HG03439 (cell line): Measurements from ENCODE around the gene ERCC6.

Experiments
- ATAC-seq: cut with Tn5 transposase; IDR thresholded peaks from one replicate; pipeline ENCODE4 v1.9.1; 2021; ENCODE audit warnings: mild to moderate bottlenecking, moderate library complexity; ENCODE audit not compliant: unreplicated experiment

Gene ERCC6

DNA sequence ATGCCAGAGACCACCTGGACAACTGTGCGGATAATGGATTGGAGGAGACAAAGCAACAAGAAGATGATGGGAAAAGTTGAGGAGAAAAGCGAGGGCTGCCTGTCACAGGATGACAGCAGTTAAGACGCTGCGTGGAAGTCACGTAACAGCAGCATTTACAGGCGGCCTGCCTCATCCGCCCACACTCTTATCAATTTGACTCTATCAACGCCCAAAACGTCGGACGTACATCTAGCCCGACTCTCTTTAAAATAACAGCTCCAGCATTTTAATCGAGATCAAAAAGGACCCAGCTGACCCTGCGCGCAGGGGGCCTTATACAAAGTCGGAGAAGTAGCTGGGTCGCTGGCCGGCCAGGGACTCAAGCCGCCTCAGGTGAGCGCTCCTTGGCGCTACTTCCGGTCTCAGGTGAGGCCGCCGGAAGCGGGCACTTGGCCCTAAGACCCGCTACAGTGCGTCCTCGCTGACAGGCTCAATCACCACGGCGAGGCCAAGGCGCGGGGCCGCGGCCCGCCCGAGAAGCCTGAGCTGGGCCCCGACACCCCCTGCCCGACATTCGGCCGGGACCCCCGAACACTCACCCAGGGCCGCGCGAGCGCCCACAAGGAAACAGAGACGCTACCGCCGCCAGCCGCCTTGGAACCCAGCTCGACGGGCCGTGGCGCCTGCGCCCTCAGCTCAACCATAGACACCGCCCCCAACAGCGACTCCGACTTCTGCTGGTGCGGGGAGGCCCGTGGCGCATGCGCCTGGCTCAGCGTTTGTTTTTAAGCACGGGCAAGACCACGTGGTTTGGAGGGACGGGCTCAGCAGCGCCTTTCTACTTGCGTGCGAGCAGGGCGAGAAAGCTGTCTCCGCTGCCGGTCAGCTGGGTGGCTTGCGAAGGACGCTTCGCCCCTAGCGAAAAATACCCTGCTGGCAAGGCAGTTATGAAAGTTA is at the start of gene ERCC6:
TSS of gene ERCC6 (minus strand) at position 741 of the 939 bp plus-strand sequence.
- peak; percentile 88 for ATAC-seq

DNA sequence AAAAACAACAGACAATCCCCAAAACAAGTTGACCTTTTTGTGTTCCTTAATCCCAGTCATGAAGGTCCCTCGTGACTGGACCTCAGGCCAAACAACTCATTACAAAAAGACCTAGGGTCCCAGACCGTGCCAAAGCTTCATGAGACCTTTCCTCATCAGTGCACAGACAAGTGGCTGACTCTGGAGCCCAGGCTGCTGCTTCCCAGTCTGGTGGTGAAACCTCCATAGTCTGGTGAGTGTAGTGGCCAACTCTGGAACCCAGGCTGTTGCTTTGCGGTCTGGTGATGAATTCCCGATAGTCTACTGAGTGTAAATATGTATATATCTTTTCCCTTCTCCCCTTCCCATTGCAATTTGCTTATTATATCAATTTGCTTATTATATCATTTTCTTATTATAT is 49.1 kb upstream of the ERCC6 start:
- no peak for ATAC-seq

DNA sequence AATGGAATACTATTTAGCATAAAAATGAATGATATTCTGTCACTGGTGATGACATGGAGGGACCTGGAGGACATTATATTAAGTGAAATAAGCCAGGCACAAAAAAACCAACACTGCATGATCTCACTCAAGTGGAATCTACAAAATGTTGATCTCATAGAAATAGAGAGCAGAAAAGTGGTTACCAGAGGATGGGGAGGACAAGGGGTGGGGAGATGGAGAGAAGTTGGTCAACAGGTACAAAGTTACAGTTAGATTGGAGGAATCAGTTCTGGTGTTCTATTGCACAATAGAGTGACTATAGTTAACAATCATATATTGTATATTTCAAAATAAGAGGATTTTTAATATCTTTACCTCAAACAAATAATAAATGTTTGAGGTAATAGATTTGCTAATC is 46.5 kb upstream of the ERCC6 start:
- ATAC-seq: no peak

DNA sequence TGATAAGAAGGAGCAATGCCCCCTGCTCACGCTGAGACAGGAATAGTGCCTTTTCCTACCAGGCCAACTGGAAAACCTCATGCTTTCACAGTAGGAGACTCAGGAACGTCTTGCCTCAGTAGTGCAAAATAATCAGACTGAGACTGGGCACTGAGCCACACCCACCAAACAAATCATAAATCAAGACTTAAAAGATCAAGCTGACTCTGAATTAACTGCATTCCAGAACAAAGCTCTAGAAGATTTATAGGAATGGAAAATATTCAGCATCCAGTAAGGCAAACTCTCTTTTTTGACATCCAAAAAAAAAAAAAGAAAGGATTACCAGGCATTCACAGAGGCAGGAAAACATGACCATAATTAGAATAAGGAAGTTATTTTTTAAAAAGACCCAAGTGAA is 40.7 kb upstream of the ERCC6 start:
- ATAC-seq: no peak

DNA sequence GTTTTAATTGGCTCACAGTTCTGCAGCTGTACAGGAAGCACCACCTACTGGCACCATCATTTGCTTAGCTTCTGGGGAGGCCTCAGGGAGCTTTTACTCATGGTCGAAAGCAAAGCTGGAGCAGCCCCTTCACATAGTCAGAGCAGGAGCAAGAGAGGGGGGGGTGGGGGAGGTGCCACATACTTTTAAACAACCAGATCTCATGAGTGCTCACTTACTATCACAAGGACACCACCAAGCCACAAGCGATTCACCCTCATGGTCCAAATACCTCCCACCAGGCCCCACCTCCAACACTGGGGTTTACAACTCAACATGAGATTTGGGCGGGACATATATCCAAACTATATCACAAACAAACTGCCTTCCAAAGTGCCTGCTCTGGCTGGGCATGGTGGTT is 39.5 kb upstream of the ERCC6 start:
- ATAC-seq: no peak

DNA sequence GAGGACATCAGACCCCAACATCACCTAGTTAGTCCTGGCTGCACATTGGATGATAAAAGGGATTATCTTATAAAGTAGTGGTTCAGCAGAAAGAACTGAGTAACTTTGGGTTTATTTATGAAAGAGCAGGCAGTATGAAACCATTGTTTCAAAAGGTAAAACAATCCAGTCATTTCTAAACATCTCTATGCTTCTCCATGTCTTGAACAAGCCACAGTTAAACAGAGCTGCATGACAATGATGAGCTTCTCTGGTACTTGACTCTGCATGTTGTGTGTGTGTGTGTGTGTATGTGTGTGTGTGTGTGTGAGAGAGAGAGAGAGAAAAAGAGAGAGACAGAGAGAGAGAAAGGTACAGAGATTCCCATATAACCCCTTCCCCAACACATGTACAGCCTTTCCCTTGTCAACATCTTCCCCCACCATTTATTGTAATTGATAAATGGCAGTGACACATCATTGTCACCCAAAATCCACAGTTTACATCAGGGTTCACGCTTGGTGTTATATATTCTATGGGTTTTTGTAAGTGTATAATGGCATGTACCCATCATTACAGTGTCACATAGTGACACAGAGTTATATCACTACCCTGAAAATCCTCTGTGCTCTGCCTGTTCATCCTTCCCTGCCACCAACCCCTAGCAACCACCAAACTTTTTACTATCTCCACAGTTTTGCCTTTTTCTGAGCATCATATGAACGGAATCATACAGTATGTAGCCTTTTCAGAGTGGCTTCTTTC is 38.4 kb upstream of the ERCC6 start:
- ATAC-seq: no peak

DNA sequence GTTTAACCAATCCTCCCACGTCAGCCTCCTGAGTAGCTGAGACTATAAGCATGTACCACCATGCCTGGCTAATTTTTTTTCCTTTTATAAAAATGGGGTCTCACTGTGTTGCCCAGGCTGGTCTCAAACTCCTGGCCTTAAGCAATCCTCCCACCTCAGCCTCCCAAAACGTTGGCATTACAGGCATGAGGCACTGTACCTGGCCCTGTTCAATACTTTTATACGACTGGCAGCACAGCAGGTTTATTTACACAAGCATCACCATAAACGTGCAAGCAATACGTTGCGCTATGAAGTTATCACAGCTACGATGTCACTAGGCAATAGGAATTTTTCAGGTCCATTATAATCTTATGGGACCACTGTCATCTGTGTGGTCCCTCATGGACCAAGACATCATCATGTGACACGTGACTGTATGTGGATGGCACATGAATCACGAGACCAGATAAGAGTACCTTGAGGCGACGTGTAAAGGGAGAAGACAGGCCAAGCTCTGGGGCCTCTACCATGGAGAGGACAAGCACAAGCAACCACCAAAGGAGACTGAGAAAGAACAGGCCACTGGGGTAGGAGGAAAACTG is 36.7 kb upstream of the ERCC6 start:
- ATAC-seq: no peak

DNA sequence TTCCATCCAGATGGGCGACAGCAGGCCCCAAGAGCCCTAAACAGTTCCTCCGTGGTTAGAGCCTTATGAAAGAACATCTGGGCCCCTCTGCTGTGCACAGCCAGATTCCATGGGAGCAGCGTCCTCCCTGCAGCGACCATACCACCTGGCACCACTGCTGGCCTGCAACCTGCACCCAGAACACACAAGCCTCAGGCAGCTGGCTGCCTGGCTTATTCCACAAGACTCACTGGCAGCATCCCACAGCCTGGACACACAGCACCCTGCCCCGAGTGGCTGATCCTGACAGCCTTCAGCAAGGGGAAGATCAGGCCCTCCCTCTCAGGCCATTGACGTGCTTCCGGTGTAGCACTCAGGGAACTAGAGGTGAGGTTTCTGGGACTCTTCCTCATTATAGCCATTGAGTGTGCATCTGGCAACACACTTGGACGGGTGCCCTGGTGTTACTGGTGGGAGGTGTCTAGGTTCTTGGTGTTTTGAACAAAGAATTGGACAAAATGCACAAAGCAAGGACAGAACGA is 33.7 kb upstream of the ERCC6 start:
- no peak for ATAC-seq

DNA sequence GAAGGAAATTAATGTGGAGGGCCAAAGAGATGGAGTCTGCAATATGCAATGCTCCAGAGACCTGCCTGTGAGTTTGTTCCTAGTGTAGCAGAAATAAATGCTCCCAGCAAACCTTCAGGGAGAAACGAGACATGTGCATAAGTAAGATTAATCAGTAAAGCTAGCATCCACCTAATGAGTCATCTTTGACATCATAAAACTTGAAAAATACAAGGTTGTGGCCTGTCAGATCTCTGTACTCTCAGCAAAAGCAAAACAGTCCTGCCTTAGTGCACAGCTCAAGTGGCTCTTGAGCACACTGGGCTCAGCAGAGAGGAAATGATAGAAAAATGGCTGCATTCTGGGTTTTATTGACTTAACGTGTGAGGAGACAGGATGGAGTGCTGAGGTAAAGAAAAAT is 32.5 kb upstream of the ERCC6 start:
- no peak for ATAC-seq

DNA sequence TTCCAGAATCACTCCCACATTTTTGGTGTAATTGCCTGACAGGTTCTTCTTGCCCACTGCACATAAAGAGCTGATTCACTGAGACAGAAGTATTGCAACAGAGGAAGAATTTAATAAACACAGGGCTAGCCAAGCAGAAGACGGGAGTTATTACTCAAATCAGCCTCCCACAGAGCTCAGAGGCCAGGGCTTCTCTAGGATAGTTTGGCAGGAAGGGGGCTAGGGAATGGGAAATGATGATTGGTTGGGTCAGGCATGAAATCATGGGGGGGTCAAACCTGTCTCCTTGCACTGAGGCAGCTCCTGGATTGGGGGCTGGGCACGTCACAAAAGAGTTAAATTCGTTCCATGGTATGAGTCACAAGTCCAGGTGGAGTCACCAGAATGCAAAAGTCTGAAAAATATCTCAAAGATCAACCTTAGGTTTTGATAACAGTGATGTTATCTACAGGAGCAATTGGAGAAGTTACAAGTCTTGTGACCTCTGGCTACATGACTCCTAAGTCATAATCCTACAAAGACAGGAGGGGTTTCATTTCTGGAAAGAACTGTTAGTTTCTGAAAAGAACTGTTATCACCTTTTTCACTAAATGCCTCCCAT is 30.2 kb upstream of the ERCC6 start:
- no peak for ATAC-seq

DNA sequence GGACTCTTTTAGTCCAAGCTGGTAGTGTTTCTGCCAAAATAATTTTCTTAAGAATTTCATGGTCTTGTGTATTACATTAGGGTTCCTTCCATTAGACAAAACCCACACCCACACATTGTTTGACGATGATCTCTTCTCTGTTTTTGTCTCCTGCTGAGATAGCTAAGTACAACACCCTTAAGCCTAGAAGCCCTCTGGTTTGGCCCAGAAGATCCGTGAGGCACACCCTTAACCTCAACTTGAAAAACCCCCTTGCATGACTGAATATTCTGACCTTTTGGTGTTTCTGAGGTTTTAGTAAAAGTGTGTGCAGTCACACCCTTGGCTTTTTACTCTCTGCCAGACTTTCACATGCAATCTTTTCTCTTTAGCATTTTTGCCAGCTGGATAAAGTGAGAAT is 29.3 kb upstream of the ERCC6 start:
- ATAC-seq: no peak

DNA sequence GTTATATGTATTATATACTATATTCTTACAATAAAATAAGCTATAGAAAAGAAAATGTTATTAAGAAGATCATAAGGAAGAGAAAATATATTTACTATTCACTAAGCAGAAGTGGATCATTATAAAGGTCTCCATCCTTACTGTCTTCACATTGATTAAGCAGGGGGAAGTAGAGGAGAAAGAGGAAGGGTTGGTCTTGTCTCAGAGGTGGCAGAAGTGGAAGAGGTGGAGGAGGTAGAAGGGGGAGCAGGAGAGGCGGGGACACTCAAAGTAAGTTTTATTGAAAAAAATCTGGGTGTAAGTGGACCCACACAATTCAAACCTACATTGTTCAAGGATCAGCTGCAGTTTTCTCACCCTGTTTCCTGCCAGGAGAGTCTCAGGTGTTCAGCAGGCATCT is 28.9 kb upstream of the ERCC6 start:
- no peak for ATAC-seq

DNA sequence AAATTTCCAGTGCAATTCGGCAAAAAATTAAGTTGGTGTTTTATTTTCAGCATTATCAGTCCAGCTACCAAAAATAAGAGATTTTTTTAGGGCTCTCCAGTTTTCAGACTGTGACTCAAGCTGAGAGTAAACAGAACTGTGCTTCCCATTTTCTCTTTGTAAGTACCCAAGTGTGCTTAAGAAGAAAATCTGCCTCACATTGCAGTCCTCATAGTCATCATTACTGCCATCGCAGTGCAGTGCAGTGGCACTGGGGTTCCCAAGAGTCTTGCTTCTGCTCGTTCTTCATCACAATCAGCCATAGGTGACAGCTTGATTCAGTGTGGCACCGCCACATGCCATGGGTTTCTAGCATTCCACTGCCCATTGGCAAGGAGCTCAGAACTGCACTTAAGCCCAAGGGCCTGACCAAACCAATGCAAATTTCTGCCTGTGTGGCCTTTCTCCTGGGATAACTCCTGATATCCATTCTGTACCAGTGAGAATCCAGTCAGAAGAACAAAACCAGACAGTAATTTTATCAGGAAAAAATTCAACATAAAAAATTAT is 25.6 kb upstream of the ERCC6 start:
- ATAC-seq: no peak

DNA sequence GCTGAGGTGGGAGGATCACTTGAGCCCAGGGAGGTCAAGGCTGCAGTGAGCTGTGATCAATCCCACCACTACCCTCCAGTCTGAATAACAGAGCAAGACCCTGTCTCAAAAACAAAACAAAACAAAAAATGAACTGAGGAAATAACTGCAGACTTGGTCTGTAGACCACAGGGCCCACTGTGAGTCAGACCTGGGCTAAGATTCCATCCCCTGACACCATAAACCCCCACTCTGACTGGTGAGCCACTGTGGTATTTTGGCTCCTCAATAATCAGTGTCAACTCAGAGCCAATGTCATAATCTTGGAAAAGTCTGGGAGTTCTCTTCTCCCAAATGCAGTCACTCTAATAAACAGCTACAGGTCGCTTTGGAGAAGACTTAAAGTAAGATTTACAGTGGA is 24.0 kb upstream of the ERCC6 start:
- ATAC-seq: no peak

DNA sequence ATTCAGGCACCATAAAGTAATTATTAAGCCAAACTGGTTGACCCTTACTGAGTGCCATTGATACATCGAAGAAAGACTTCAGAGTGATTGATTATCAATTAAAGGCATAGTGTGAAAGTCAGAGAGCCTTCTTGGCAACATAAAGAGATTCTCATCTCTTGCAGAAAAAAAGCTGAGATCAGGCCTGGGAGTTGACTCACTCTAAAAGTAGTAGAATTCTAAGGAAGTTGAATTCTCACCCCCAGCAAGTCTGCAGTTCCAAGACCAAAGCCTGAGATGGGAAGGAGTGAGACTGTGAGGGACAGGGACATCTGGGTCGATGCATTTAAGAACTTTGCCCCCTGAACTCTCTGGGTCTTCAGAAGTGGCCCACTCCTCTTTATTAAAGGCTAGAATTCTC is 21.6 kb upstream of the ERCC6 start:
- ATAC-seq: no peak

DNA sequence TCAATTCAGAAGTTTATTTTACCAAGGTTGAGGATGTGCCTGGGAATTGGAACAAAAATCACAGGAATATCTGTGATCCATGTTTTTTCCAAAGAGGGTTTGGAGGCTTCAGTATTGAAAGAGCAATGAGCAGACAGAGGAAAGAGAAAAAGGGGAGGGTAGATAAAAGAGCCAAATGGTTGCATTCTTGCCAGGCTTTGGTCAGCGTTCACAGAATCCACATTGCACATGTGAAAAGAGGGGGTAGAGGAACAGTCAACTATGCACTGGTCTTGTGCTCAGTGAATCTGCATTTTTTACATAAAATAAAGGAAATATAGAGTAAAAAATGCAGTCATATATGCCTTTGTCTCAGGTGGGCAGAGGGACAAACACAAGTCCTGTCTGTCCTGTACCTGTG is 20.6 kb upstream of the ERCC6 start:
- no peak for ATAC-seq

DNA sequence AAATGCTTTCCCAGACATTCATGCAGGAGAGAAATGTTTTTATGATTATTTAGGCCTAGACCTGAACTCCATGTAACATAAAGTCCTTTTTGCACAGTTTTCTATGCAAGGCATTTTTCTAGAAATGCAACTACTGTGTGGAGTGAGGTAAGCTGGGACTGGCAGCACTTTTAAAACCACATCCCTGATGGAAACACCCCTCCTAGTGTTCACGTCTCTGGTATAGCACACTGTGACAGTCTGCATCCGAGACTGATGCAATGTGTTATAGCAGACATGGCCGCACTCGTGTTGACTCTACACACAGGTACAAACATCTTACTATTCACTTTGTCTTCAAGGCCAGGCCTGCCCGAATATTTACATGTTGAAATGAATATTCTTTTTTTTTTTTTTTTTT is 19.3 kb upstream of the ERCC6 start:
- ATAC-seq: no peak

DNA sequence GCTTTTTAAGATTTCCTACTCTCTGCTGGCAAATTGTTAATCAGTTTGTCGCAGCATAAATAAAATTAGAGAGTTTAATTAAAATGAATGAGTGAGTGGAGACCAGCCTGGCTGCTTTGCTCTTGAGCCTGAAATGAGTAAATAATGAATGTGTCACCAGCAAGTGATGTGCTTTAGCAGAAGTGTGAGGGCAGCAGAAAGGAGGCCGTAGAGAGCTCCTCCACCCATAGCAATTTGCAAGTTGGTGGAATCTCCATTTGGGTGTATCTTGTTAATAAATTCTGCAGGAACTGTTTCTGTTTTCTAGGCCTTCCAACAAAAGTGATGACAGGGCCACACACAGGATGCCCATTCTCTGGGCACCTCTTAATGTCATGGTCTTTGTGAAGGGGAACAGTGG is 18.8 kb upstream of the ERCC6 start:
- no peak for ATAC-seq

DNA sequence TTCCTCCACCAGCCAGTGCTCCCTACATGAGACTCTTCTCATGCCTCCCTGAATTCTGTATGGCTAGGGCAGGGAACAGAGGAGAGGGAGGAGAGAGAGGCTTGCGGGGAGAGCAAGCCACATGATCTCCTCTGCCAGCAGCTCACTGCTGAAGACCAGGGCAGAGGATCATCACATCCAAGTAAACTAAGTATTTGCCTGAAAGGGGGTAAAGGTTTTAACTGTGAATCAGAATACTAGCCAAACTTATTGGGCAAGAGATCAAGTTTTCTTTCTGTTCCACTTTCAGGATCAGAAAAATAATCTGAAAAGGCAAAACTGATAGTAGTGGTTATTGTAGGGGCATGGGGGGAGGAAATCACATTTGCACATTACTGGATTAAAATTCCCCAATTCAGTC is 17.8 kb upstream of the ERCC6 start:
- no peak for ATAC-seq

DNA sequence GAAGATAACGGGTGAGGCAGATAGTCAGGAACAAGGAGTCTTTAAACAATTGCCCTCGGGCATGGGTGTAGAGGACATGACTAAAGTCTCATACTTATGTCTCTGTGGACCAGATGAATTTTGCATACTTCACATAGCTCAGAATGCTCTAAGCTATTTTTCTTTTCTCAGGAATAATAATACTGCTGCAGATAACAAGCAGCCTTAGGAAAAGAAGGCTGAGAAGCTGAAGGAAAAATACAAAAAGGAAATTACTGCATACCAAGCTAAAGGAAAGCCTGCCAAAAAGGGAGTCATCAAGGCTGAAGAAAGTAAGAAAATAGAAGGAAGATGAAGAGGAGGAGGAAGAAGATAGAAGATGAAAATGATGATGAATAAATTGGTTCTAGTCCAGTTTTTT is 13.4 kb upstream of the ERCC6 start:
- no peak for ATAC-seq

DNA sequence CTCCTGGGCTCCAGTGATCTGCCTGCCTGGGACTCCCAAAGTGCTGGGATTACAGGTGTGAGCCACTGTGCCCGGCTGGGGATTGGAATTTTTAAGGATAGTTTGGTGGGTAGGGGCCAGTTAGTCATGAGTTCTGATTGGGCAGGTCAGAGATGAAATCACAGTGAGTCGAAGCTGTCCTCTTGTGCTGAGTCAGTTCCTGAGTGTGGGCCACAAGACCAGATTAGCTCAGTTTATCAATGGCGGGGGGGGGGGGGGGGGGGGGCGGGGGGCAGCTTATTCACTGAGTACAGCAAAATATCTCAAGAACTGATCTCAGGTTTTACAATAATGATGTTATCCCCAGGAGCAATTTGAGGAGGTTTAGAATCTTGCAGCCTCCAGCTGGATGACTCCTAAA is 11.6 kb upstream of the ERCC6 start:
- no peak for ATAC-seq
